Suprapubic skin (tissue), 4 donors: Measurements from ENCODE around the gene SGCE.

ENCODE experiments used
- CTCF ChIP-seq, 2 donors: fragments of 200-600 bp in 1 of 2; fragments of 450-650 bp in 1 of 2; sonication (generic) in 1 of 2; IDR thresholded peaks; one replicate each; pipeline ENCODE4 v1.5.1; 2016 to 2019; ENCODE audit warnings: antibody characterized with exemption in 2 of 2, mild to moderate bottlenecking in 1 of 2, moderate library complexity in 1 of 2
- EP300 ChIP-seq: sonication (generic); formaldehyde crosslinking; IDR thresholded peaks from one replicate; pipeline ENCODE4 v1.6.1; 2017; ENCODE audit warnings: antibody characterized with exemption
- POLR2A ChIP-seq, 2 donors: fragments of 450-650 bp; IDR thresholded peaks; one replicate each; pipeline ENCODE4 v1.6.1; 2017; ENCODE audit warnings: antibody characterized with exemption in 2 of 2, mild to moderate bottlenecking in 2 of 2, moderate library complexity in 2 of 2
- POLR2AphosphoS5 ChIP-seq, 3 donors: sonication (generic); formaldehyde crosslinking; IDR thresholded peaks; one replicate each; pipeline ENCODE4 v1.6.1; 2017; ENCODE audit warnings: antibody characterized with exemption in 3 of 3

- TF ChIP-seq CTCF (IDR thresholded peaks at IDR 0.05): no peak
- no peak for TF ChIP-seq POLR2AphosphoS5 (IDR thresholded peaks at IDR 0.05)
- no peak for TF ChIP-seq EP300
- TF ChIP-seq POLR2A (IDR thresholded peaks at IDR 0.05): no peak
Observed at GRCh38 chr7:94660006-94660405, 4.1 kb upstream of the SGCE start.
